ENCODE data around the gene ANAPC5.

GRCh38 chr12:121357331-121357730, 5.1 kb upstream of the ANAPC5 start:
- TF ChIP-seq, protein P1, sequence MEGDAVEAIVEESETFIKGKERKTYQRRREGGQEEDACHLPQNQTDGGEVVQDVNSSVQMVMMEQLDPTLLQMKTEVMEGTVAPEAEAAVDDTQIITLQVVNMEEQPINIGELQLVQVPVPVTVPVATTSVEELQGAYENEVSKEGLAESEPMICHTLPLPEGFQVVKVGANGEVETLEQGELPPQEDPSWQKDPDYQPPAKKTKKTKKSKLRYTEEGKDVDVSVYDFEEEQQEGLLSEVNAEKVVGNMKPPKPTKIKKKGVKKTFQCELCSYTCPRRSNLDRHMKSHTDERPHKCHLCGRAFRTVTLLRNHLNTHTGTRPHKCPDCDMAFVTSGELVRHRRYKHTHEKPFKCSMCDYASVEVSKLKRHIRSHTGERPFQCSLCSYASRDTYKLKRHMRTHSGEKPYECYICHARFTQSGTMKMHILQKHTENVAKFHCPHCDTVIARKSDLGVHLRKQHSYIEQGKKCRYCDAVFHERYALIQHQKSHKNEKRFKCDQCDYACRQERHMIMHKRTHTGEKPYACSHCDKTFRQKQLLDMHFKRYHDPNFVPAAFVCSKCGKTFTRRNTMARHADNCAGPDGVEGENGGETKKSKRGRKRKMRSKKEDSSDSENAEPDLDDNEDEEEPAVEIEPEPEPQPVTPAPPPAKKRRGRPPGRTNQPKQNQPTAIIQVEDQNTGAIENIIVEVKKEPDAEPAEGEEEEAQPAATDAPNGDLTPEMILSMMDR (IDR thresholded peaks at IDR 0.05; ENCODE audit: low read depth, low read length): no peak
- no peak for TF ChIP-seq EZH2phosphoT487 (IDR thresholded peaks at IDR 0.05; ENCODE audit: low read depth)
